Fibroblast of lung (primary cell): ENCODE results near the gene PDILT.
"Not testable (repeated sequence)": the region's sequence is repeated elsewhere in the genome, so short reads cannot be mapped to it uniquely, and the experiment has no call there.

ENCODE experiments used
- CTCF ChIP-seq, 2 donors: IDR thresholded peaks in 1 of 2; conservative IDR thresholded peaks in 1 of 2; 1 replicate in 1 of 2; 2 replicates in 1 of 2; pipeline ENCODE4 v1.5.1; 2011 to 2012; ENCODE audit warnings: low read length in 2 of 2, control low read depth in 1 of 2, inconsistent platforms in 1 of 2, low read depth in 1 of 2, mild to moderate bottlenecking in 1 of 2
- EZH2 ChIP-seq: IDR thresholded peaks from 2 replicates; pipeline ENCODE4 v1.5.1; 2012; ENCODE audit warnings: low read length, control low read depth, mild to moderate bottlenecking; ENCODE audit errors: missing control alignments

GRCh38 chr16:20419093-20419492, 14.6 kb upstream of the PDILT start:
- not testable (repeated sequence) for TF ChIP-seq CTCF (conservative IDR thresholded peaks at IDR 0.05 in 1 of 2, IDR thresholded peaks at IDR 0.05 in 1 of 2; ENCODE audit: low read depth in 1 of 2, low read length in 2 of 2); EZH2
